Stimulated activated CD8-positive, alpha-beta memory T cell treated with anti-CD3 and anti-CD28 coated beads, Interleukin-15, amount 100 ng/mL, for 24 hours (primary cell): ENCODE measurements around the gene C5AR1.
"Not testable (repeated sequence)": the region's sequence is repeated elsewhere in the genome, so short reads cannot be mapped to it uniquely, and the experiment has no call there.

Experiments
- DNase-seq: peaks from one replicate; pipeline ENCODE4 v3.0.0-alpha.2; 2020; ENCODE audit warnings: low read depth

The C5AR1 gene

GRCh38 chr19:47365455-47365854 is 55.8 kb downstream of the C5AR1 start:
- DNase-seq, result not testable (repeated sequence)

- DNase-seq, result no peak
Measured at GRCh38 chr19:47370045-47370611, 60.5 kb downstream of the C5AR1 start.

- DNase-seq, result no peak
Measured at GRCh38 chr19:47371261-47371660, 61.6 kb downstream of the C5AR1 start.
